ENCODE results near the gene GDPD4.

Gene GDPD4

GRCh38 chr11:77212314-77213007, 89.0 kb downstream of the GDPD4 start:
- TF ChIP-seq EZH2phosphoT487 (conservative IDR thresholded peaks at IDR 0.05; ENCODE audit: low read length) (no peak), CTCF (IDR thresholded peaks at IDR 0.05; ENCODE audit: insufficient read depth, low read length, poor library complexity, severe bottlenecking) (no peak)
- no peak overlapping the region for H3K9ac ChIP-seq (ENCODE audit: low read length)

GRCh38 chr11:77211594-77212251, 89.8 kb downstream of the GDPD4 start:
- no peaks in the 10 kb centered on the region for H3K9me2 ChIP-seq (replicated peaks; ENCODE audit: insufficient read depth, low read length)
- H3K27ac ChIP-seq (ENCODE audit: low read depth, low read length), result no peak overlapping the region
- no peak overlapping the region for H2AFZ ChIP-seq (ENCODE audit: low read depth, low read length, severe bottlenecking)
- no peaks in the 10 kb centered on the region for H3K27me3 ChIP-seq (ENCODE audit: low read length)
- H3K9me3 ChIP-seq (ENCODE audit: insufficient read depth, low read length), result no peaks in the 10 kb centered on the region
- H3F3A ChIP-seq (ENCODE audit: insufficient read depth), result no peaks in the 10 kb centered on the region
- no peaks in the 10 kb centered on the region for H3K36me3 ChIP-seq (ENCODE audit: low read length)
- H4K20me1 ChIP-seq (ENCODE audit: low read depth, low read length), result no peaks in the 10 kb centered on the region
- no peak overlapping the region for H3K4me2 ChIP-seq (ENCODE audit: low read depth, low read length, poor library complexity, severe bottlenecking)
- no peaks in the 10 kb centered on the region for H3K79me2 ChIP-seq (ENCODE audit: insufficient read depth, low read length)
- TF ChIP-seq CTCF (IDR thresholded peaks at IDR 0.05; ENCODE audit: insufficient read depth, low read length, poor library complexity, severe bottlenecking), result no peak
- TF ChIP-seq EZH2phosphoT487 (conservative IDR thresholded peaks at IDR 0.05; ENCODE audit: low read length), result no peak
- no peak overlapping the region for H3K4me3 ChIP-seq (ENCODE audit: insufficient read depth, low read length, poor library complexity, severe bottlenecking)
- H3K9ac ChIP-seq (ENCODE audit: low read length), result no peak overlapping the region

More at GRCh38 chr11:77212314-77213007, 89.0 kb downstream of the GDPD4 start:
- H3K9me2 ChIP-seq (replicated peaks; ENCODE audit: insufficient read depth, low read length), result no peaks in the 10 kb centered on the region
- no peak overlapping the region for H3K27ac ChIP-seq (ENCODE audit: low read depth, low read length)
- H3K27me3 ChIP-seq (ENCODE audit: low read length), result no peaks in the 10 kb centered on the region
- H3K79me2 ChIP-seq (ENCODE audit: insufficient read depth, low read length), result no peaks in the 10 kb centered on the region
- H3K36me3 ChIP-seq (ENCODE audit: low read length), result no peaks in the 10 kb centered on the region
- no peak overlapping the region for H2AFZ ChIP-seq (ENCODE audit: low read depth, low read length, severe bottlenecking)
- H3K9me3 ChIP-seq (ENCODE audit: insufficient read depth, low read length), result no peaks in the 10 kb centered on the region
- no peaks in the 10 kb centered on the region for H4K20me1 ChIP-seq (ENCODE audit: low read depth, low read length)
- H3F3A ChIP-seq (ENCODE audit: insufficient read depth), result no peaks in the 10 kb centered on the region
- H3K4me3 ChIP-seq (ENCODE audit: insufficient read depth, low read length, poor library complexity, severe bottlenecking), result no peak overlapping the region
- H3K4me2 ChIP-seq (ENCODE audit: low read depth, low read length, poor library complexity, severe bottlenecking), result no peak overlapping the region

DNA sequence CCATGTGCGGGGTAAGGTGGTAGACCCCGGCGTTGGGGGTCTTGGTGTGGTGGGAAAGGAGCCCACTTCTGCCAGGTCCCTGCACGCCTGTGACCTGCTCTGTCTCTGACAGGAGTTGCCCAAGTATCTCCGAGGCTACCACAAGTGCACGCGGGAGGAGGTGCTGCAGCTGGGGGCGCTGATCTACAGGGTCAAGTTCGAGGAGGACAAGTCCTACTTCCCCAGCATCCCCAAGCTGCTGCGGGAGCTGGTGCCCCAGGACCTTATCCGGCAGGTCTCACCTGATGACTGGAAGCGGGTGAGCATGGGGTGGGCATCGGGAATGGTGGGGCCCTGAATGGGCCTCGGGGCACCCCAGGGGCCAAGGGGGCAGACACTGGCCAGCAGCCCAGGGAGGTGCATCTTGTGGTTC, 90.4 kb downstream of the GDPD4 start:
- TF ChIP-seq CTCF (IDR thresholded peaks at IDR 0.05; ENCODE audit: insufficient read depth, low read length, poor library complexity, severe bottlenecking) (no peak), EZH2phosphoT487 (conservative IDR thresholded peaks at IDR 0.05; ENCODE audit: low read length) (no peak)
- H3K9me2 ChIP-seq (replicated peaks; ENCODE audit: insufficient read depth, low read length), result no peaks in the 10 kb centered on the region
- H3K27ac ChIP-seq (ENCODE audit: low read depth, low read length), result no peak overlapping the region
- no peak overlapping the region for H2AFZ ChIP-seq (ENCODE audit: low read depth, low read length, severe bottlenecking)
- H3K36me3 ChIP-seq (ENCODE audit: low read length), result no peaks in the 10 kb centered on the region
- no peak overlapping the region for H3K9ac ChIP-seq (ENCODE audit: low read length)
- no peak overlapping the region for H3K4me2 ChIP-seq (ENCODE audit: low read depth, low read length, poor library complexity, severe bottlenecking)
- H4K20me1 ChIP-seq (ENCODE audit: low read depth, low read length), result no peaks in the 10 kb centered on the region
- no peaks in the 10 kb centered on the region for H3K9me3 ChIP-seq (ENCODE audit: insufficient read depth, low read length)
- H3K27me3 ChIP-seq (ENCODE audit: low read length), result no peaks in the 10 kb centered on the region
- no peaks in the 10 kb centered on the region for H3K79me2 ChIP-seq (ENCODE audit: insufficient read depth, low read length)
- H3F3A ChIP-seq (ENCODE audit: insufficient read depth), result no peaks in the 10 kb centered on the region
- H3K4me3 ChIP-seq (ENCODE audit: insufficient read depth, low read length, poor library complexity, severe bottlenecking), result no peak overlapping the region

Data from SU-DHL-6 (cell line).